ENCODE measurements around the gene LENG8. TPM values are rescaled to one million over a fixed set of nuclear protein-coding genes. Genes with fewer than 3 reads are reported as not detected.

LENG8 gene
- total RNA-seq, 2 donors from 2014 or later: 282 to 305 TPM

DNA sequence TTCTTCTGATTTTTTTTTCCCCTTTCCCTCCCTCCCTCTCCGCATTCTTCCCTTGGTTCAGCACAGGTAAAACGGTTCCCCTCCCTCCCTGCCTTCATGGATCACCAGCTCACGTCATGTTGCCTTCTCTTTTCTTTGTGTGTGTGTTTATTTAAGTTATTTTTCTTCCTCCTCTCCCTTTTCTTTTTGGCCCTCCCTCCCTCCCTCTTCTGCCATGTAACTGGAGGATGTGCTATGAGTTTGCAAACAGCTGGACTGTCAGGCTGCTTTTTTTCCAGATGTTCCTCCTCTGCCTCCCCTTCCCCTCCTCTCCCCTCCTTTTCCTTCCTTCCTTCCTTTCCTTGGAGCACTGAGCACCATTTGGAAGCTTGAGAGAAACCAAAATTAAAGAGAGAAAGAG, 12.6 kb downstream of the LENG8 start:
- Histone ChIP-seq H3K36me3 (peaks cover 55% of the 10 kb centered on the region), H3K4me3 (no peak overlapping the region), H3K4me1 (ENCODE audit: control insufficient read depth in 1 of 2, low read depth in 2 of 2) (peaks cover 9 to 23% of the 10 kb centered on the region in 2 donors), H3K9me3 (no peaks in the 10 kb centered on the region), H3K27me3 (replicated peaks; ENCODE audit: insufficient read depth) (no peaks in the 10 kb centered on the region), H3K27ac (peak overlapping the region in 1 of 2 donors; percentile 97)
- TF ChIP-seq, protein P1, sequence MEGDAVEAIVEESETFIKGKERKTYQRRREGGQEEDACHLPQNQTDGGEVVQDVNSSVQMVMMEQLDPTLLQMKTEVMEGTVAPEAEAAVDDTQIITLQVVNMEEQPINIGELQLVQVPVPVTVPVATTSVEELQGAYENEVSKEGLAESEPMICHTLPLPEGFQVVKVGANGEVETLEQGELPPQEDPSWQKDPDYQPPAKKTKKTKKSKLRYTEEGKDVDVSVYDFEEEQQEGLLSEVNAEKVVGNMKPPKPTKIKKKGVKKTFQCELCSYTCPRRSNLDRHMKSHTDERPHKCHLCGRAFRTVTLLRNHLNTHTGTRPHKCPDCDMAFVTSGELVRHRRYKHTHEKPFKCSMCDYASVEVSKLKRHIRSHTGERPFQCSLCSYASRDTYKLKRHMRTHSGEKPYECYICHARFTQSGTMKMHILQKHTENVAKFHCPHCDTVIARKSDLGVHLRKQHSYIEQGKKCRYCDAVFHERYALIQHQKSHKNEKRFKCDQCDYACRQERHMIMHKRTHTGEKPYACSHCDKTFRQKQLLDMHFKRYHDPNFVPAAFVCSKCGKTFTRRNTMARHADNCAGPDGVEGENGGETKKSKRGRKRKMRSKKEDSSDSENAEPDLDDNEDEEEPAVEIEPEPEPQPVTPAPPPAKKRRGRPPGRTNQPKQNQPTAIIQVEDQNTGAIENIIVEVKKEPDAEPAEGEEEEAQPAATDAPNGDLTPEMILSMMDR (IDR thresholded peaks at IDR 0.05): no peak
- no peak for DNase-seq (ENCODE audit: low spot score)
- ATAC-seq (ENCODE audit: insufficient number of reproducible peaks, low FRiP score, low read depth): no peak

- Histone ChIP-seq H3K4me3 (peak overlapping the region; percentile 75), H3K9me3 (no peaks in the 10 kb centered on the region), H3K27ac (peak overlapping the region; percentile 96 to 97), H3K4me1 (ENCODE audit: control insufficient read depth in 1 of 2, low read depth in 2 of 2) (peaks cover 9 to 23% of the 10 kb centered on the region in 2 donors), H3K36me3 (peaks cover 49% of the 10 kb centered on the region), H3K27me3 (replicated peaks; ENCODE audit: insufficient read depth) (no peaks in the 10 kb centered on the region)
- TF ChIP-seq, protein P1 (IDR thresholded peaks at IDR 0.05): no peak
- no peak for ATAC-seq (ENCODE audit: insufficient number of reproducible peaks, low FRiP score, low read depth)
- DNase-seq (ENCODE audit: low spot score): no peak
Observed at GRCh38 chr19:54462047-54462654, 13.2 kb downstream of the LENG8 start.

DNA sequence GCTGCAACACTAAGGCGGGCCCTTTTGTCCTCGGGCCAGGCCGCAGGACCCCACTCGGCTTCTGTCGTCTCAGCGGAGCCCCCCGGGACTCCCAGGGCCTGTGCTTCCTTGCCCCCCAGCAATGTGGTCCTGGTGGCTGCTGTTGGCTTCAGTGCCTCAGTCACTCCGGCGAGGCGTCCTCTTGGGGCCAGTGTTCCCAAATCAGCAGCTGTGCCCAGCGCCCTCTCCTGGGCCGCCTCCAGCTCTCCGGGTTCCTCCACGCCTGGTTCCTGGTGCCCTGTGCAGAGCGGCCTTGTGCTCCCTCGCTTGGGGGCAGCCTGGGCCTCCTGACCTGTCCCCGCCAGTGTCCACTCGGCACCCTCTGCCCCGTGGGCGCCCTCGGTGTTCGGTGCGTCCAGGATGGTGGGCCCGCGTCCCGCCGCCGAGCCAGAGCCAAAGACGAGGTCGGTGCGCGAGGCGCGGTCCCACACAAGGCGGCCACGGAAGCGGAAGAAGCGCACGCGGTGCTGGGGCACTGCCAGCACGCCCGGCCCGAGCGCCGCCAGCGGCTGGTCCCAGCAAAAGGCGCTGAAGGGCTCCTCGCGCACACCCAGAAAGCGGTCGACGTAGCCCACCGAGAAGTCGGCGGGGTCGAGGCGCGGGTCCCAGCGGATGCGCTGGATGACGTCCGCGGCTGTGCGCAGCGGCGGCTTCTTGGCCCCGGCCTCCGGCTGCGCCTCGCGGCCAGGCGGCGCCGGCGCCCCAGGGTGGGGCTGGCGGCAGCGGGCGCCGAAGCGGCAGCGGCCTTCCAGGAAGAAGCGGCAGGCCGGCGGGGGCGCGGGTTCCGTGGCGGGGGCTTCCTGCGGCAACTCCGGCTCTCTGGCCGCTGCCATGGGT, 13.9 kb downstream of the LENG8 start:
- TF ChIP-seq, protein P1 (IDR thresholded peaks at IDR 0.05): no peak
- peak overlapping the region; percentile 96 to 97 for H3K27ac ChIP-seq
- ATAC-seq (ENCODE audit: insufficient number of reproducible peaks, low FRiP score, low read depth) (peak; percentile 14), DNase-seq (ENCODE audit: low spot score) (no peak)
- H3K4me3 ChIP-seq: peak overlapping the region; percentile 75
- H3K4me1 ChIP-seq (ENCODE audit: control insufficient read depth in 1 of 2, low read depth in 2 of 2): peaks cover 9 to 23% of the 10 kb centered on the region in 2 donors
- no peaks in the 10 kb centered on the region for H3K9me3 ChIP-seq
- no peaks in the 10 kb centered on the region for H3K27me3 ChIP-seq (replicated peaks; ENCODE audit: insufficient read depth)
- H3K36me3 ChIP-seq: peaks cover 42% of the 10 kb centered on the region

DNA sequence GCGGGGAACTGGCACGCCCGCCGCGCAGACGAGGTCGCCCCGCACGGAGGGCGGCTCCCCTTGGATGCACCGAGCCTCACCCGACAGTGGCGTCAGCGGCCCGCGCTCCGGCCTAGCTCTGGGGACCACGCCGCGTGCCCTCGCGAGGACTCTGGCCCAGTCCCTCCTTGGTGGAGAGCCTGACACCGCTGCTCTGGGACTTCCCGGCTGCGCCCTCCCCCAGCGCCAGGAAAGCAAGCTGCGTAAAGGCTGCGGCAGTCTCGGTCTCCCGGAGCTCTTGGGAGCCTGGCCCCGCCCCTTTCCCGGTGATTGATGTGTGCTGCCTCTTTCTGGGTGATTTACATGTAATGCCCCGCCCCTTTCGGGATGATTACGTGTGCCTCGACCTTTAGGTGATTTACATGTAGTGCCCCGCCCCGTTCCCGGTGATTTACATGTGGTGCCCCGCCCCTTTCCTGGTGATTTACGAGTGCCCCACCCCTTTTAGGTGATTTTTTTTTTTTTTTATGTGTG, 14.6 kb downstream of the LENG8 start, which contains the start of gene LENG9:
Gene LENG9 (minus strand): TSS at position 248 of the 513 bp plus-strand sequence. CDS start 252 bp downstream, outside the sequence.
- Histone ChIP-seq H3K36me3 (peaks cover 35% of the 10 kb centered on the region), H3K4me1 (ENCODE audit: control insufficient read depth in 1 of 2, low read depth in 2 of 2) (peaks cover 9 to 23% of the 10 kb centered on the region in 2 donors), H3K27me3 (replicated peaks; ENCODE audit: insufficient read depth) (no peaks in the 10 kb centered on the region), H3K9me3 (no peaks in the 10 kb centered on the region), H3K4me3 (peak within 1 kb of the TSS; percentile 75), H3K27ac (peak within 1 kb of the TSS; percentile 96 to 97)
- DNase-seq (ENCODE audit: low spot score): peak; percentile 100
- TF ChIP-seq, protein P1 (IDR thresholded peaks at IDR 0.05): no peak
- peak; percentile 82 for ATAC-seq (ENCODE audit: insufficient number of reproducible peaks, low FRiP score, low read depth)
